HepG2 (cell line): ENCODE results near the gene VMO1. TPM values are rescaled to one million over a fixed set of nuclear protein-coding genes. Genes with fewer than 3 reads are reported as not detected.

Experiments
- ATAC-seq: fragments of 200-7000 bp; cut with Tn5 transposase; 3 replicates; pipeline ENCODE4 v1.9.1; 2020; ENCODE audit warnings: mild to moderate bottlenecking, moderate library complexity
- BruUV-seq: library from RNA; stranded (reverse); fragments of 400-500 nt; replicated peaks from 2 replicates; lab custom pipeline; 2021; lab: Mats Ljungman, UMichigan
- CTCF ChIA-PET: fragments of 300-600 bp; formaldehyde crosslinking; extraction: SDS; loops from one replicate; lab custom pipeline; 2021; ENCODE audit warnings: low total read pairs, inconsistent platforms, low intra/inter-chr PET ratio; lab: Yijun Ruan, JAX
- POLR2A ChIA-PET: fragments of 350-600 bp; sonication (Branson Sonifier 250); formaldehyde crosslinking; loops from one replicate; lab custom pipeline; 2020; ENCODE audit warnings: antibody characterized with exemption, inconsistent platforms; lab: Yijun Ruan, JAX
- DNase-seq: peaks from one replicate; pipeline ENCODE4 v3.0.0-alpha.2; 2015; ENCODE audit warnings: low spot score
- FAIRE-seq: peaks from 3 replicates; lab custom pipeline; 2011; peaks lifted over from hg19 to GRCh38; lab: Jason Lieb, UNC
- H2AFZ ChIP-seq: one replicate; pipeline ENCODE4 v1.6.1; 2011; ENCODE audit warnings: low read length, inconsistent platforms
- H3K27ac ChIP-seq: fragments of 300-600 bp; 3 replicates; pipeline ENCODE4 v1.8.0; 2011; ENCODE audit warnings: mixed run types, mild to moderate bottlenecking, mixed read lengths, low read length, inconsistent platforms; ENCODE audit not compliant: insufficient read depth; ENCODE audit errors: extremely low read length
- H3K27me3 ChIP-seq, 2 experiments: fragments of 200-600 bp in 1 of 2; 2 replicates in 1 of 2; 3 replicates in 1 of 2; pipeline versions ENCODE4 v1.6.0 to v1.8.0; 2011; ENCODE audit warnings: low read length in 2 of 2, mild to moderate bottlenecking in 2 of 2, moderate library complexity in 2 of 2, inconsistent platforms in 1 of 2; ENCODE audit not compliant: insufficient read depth in 2 of 2, control insufficient read depth in 1 of 2
- H3K36me3 ChIP-seq, 2 experiments: fragments of 200-600 bp in 1 of 2; replicated peaks in 1 of 2; 2 replicates in 1 of 2; 3 replicates in 1 of 2; pipeline versions ENCODE4 v1.5.1 to v1.8.0; 2011; ENCODE audit warnings: low read length in 2 of 2, inconsistent platforms in 1 of 2; ENCODE audit not compliant: insufficient read depth in 2 of 2, control insufficient read depth in 1 of 2
- H3K4me1 ChIP-seq: 2 replicates; pipeline ENCODE4 v1.5.1; 2012; ENCODE audit warnings: low read length, inconsistent platforms; ENCODE audit not compliant: insufficient read depth
- H3K4me2 ChIP-seq: 2 replicates; pipeline ENCODE4 v1.6.0; 2011; ENCODE audit warnings: low read depth, low read length, inconsistent platforms
- H3K4me3 ChIP-seq, 3 experiments: fragments of 200-600 bp in 1 of 3; sonication (generic), shearing (Covaris generic) in 1 of 3; replicated peaks in 1 of 3; 2 replicates each; pipeline ENCODE4 v1.5.1; 2011 to 2016; ENCODE audit warnings: low read length in 3 of 3, inconsistent platforms in 2 of 3, low read depth in 2 of 3, mild to moderate bottlenecking in 2 of 3, control low read depth in 1 of 3, mixed read lengths in 1 of 3; ENCODE audit not compliant: insufficient read depth in 1 of 3
- H3K79me2 ChIP-seq: one replicate; pipeline ENCODE4 v1.6.1; 2011; ENCODE audit warnings: low read length, inconsistent platforms; ENCODE audit not compliant: insufficient read depth
- H3K9ac ChIP-seq: 2 replicates; pipeline ENCODE4 v1.6.0; 2011; ENCODE audit warnings: mild to moderate bottlenecking, low read depth, low read length, inconsistent platforms; ENCODE audit not compliant: insufficient read depth
- H3K9me3 ChIP-seq: 2 replicates; pipeline ENCODE4 v1.5.1; 2012; ENCODE audit warnings: mild to moderate bottlenecking, low read length
- H4K20me1 ChIP-seq: 2 replicates; pipeline ENCODE4 v1.6.0; 2011; ENCODE audit warnings: inconsistent platforms, mild to moderate bottlenecking, low read length, moderate library complexity; ENCODE audit not compliant: insufficient read depth
- CEBPZ ChIP-seq: IDR thresholded peaks from 2 replicates; pipeline ENCODE4 v1.6.1; 2012; ENCODE audit warnings: low read length, improper control_type of control experiment
- CHD2 ChIP-seq: IDR thresholded peaks from 2 replicates; pipeline ENCODE4 v1.6.1; 2011; ENCODE audit warnings: low read depth, low read length, improper control_type of control experiment
- DZIP1 ChIP-seq: sonication (generic); formaldehyde crosslinking; IDR thresholded peaks from 2 replicates; pipeline ENCODE4 v1.5.0; 2020; ENCODE audit warnings: mild to moderate bottlenecking, missing genetic modification reagents
- NCOA5 ChIP-seq: sonication (generic); formaldehyde crosslinking; IDR thresholded peaks from 2 replicates; pipeline ENCODE4 v1.4.0; 2020; ENCODE audit warnings: missing genetic modification reagents
- NFYC ChIP-seq: IDR thresholded peaks from 2 replicates; pipeline ENCODE4 v1.6.1; 2016; ENCODE audit warnings: missing genetic modification reagents, missing compliant biosample characterization
- NR2F6 ChIP-seq, 2 experiments: IDR thresholded peaks; 2 replicates each; pipeline ENCODE4 v1.6.1; 2016; ENCODE audit warnings: antibody characterized with exemption in 1 of 2, mild to moderate bottlenecking in 1 of 2
- RAD51 ChIP-seq: fragments of 450-650 bp; IDR thresholded peaks from 2 replicates; pipeline ENCODE4 v1.6.1; 2016; ENCODE audit warnings: borderline replicate concordance
- ZBTB14 ChIP-seq: sonication (generic); formaldehyde crosslinking; IDR thresholded peaks from 2 replicates; pipeline ENCODE4 v1.4.0; 2020; ENCODE audit warnings: missing genetic modification reagents
- ZBTB26 ChIP-seq: IDR thresholded peaks from 2 replicates; pipeline ENCODE4 v1.6.1; 2016; ENCODE audit warnings: missing compliant biosample characterization, missing genetic modification reagents, borderline replicate concordance
- ZMYM2 ChIP-seq: sonication (generic); formaldehyde crosslinking; IDR thresholded peaks from 2 replicates; pipeline ENCODE4 v1.8.0; 2022; ENCODE audit warnings: mild to moderate bottlenecking, missing genetic modification reagents
- ZNF572 ChIP-seq: sonication (generic); formaldehyde crosslinking; IDR thresholded peaks from 2 replicates; pipeline ENCODE4 v1.5.1; 2020; ENCODE audit warnings: mild to moderate bottlenecking, missing genetic modification reagents
- ZNF598 ChIP-seq: sonication (generic); formaldehyde crosslinking; IDR thresholded peaks from 2 replicates; pipeline ENCODE4 v1.5.1; 2020; ENCODE audit warnings: mild to moderate bottlenecking, missing genetic modification reagents, borderline replicate concordance
- ZNF776 ChIP-seq: sonication (generic); formaldehyde crosslinking; IDR thresholded peaks from 2 replicates; pipeline ENCODE4 v1.4.0; 2020; ENCODE audit warnings: mild to moderate bottlenecking, missing genetic modification reagents
- ZNF850 ChIP-seq: sonication (generic); formaldehyde crosslinking; conservative IDR thresholded peaks from 2 replicates; pipeline ENCODE4 v1.9.0; 2021; ENCODE audit warnings: mild to moderate bottlenecking, missing genetic modification reagents
- WGBS: methylation state at CpG from one replicate; pipeline ENCODE4 v1.1.6; 2017; ENCODE audit warnings: low lambda C conversion rate; 5-methylcytosine and 5-hydroxymethylcytosine counted together
- in situ Hi-C: cut with HindIII; loops from 2 replicates; pipeline ENCODE4 v1.10.0; 2017; ENCODE audit warnings: low pct_unique_long_range_greater_than_20kb; ENCODE audit not compliant: extremely low pct_ligation_motif_present
- intact Hi-C: fragments of 100-400 bp; cut with micrococcal nuclease; formaldehyde crosslinking; loops from one replicate; pipeline ENCODE4 v1.10.0; 2022; ENCODE audit not compliant: unreplicated experiment
- polyA plus RNA-seq, 8 experiments: library from polyadenylated mRNA; depleted of rRNA in 3 of 8; stranded (reverse) in 7 of 8; unstranded in 1 of 8; fragments of >200 nt; fragmentation: Illumina TruSeq in 4 of 8; extraction: Trizol in 4 of 8; gene quantifications; 2 replicates each; pipeline versions ENCODE4 v1.2.1 to v1.2.3, GENCODE V29; 2011 to 2016; ENCODE audit warnings: low read depth in 4 of 8, missing spikeins in 1 of 8, mixed read lengths in 1 of 8; ENCODE audit not compliant: insufficient read depth in 1 of 8
- total RNA-seq, 5 experiments: library from RNA; depleted of rRNA; stranded (reverse); fragments of >200 nt; fragmentation: Illumina TruSeq; extraction: Trizol; gene quantifications; 2 replicates each; pipeline ENCODE4 v1.2.3, GENCODE V29; 2016; ENCODE audit warnings: low read depth in 1 of 5

The VMO1 gene
- total and polyA plus RNA-seq, 2 of the 13 experiments (the other 11 are each of a cell fraction or from before 2014, with no cell fraction given): not detected

- in situ Hi-C loops (loop anchor here (10.0 kb wide), 1 partner anchor 53 kb away; the partner anchor contains the start of genes CXCL16, MED11 and ZMYND15), intact Hi-C loops (loop anchor here (1.0 to 2.0 kb wide), 3 partner anchors 29 to 78 kb away; partner anchors contain the start of genes ARRB2 and MED11)
- BruUV-seq: TSS peak; percentile 78
- Histone ChIP-seq H3K79me2 (peaks cover 15% of the 10 kb centered on the region), H3K9me3 (no peaks in the 10 kb centered on the region), H3K27me3 (no peaks in the 10 kb centered on the region; a peak in 1 of 5 replicates), H3K4me1 (peaks cover 28% of the 10 kb centered on the region), H3K4me3 (peak overlapping the region; percentile 89 to 94 (median 91); a peak in 5 of 6 replicates), H3K36me3 (peaks cover 0 to 3% of the 10 kb centered on the region in 2 experiments; a peak in 3 of 5 replicates), H3K27ac (peak overlapping the region; percentile 96), H3K4me2 (peak overlapping the region; percentile 96), H4K20me1 (no peaks in the 10 kb centered on the region), H2AFZ (no peak overlapping the region), H3K9ac (peak overlapping the region; percentile 97)
- ATAC-seq (peak; percentile 51), FAIRE-seq (no peak), DNase-seq (no peak)
- whole genome bisulfite sequencing: 3% methylated on average over 14 of the region's 14 CpGs
- ChIA-PET POLR2A (interaction anchor here (0.7 to 6.4 kb wide), 22 partner anchors 8 to 179 kb away, joined by 3 to 317 read pairs (median 8); partner anchors contain the start of genes ARRB2, MED11, MINK1 and PELP1), CTCF (interaction anchor here (1.3 to 4.1 kb wide), 4 partner anchors 10 to 101 kb away, joined by 4 to 51 read pairs (median 7); partner anchors contain the start of gene MED11)
- no peak for TF ChIP-seq ZNF572
- peak; percentile 4; the same call in 1 of the 2 replicates for TF ChIP-seq NR2F6 (IDR thresholded peaks at IDR 0.05)
- no peak for TF ChIP-seq NR2F6 (CRISPR knock-in tag; IDR thresholded peaks at IDR 0.05)
- TF ChIP-seq ZNF776 (CRISPR knock-in tag): no peak
- TF ChIP-seq ZBTB26: no peak
- TF ChIP-seq DZIP1 (CRISPR knock-in tag): no peak
- no peak for TF ChIP-seq CHD2
- no peak for TF ChIP-seq ZNF850 (CRISPR knock-in tag)
- no peak for TF ChIP-seq ZNF598 (CRISPR knock-in tag)
- TF ChIP-seq NFYC: no peak
- no peak for TF ChIP-seq ZBTB14 (CRISPR knock-in tag)
- TF ChIP-seq NCOA5 (CRISPR knock-in tag): no peak
- no peak for TF ChIP-seq RAD51
- TF ChIP-seq CEBPZ: no peak
- TF ChIP-seq ZMYM2 (CRISPR knock-in tag): peak; percentile 80
Observed at GRCh38 chr17:4788159-4788806, 2.1 kb upstream of the VMO1 start.
